HG03460 (cell line): ENCODE data around the gene CP.
A peak's percentile ranks its signal among the peaks of the same experiment; 100 is the strongest.
"Not testable (repeated sequence)": the region's sequence is repeated elsewhere in the genome, so short reads cannot be mapped to it uniquely, and the experiment has no call there.

Experiments used
- ATAC-seq: cut with Tn5 transposase; IDR thresholded peaks from one replicate; pipeline ENCODE4 v1.9.1; 2021; ENCODE audit not compliant: unreplicated experiment

CP gene

DNA sequence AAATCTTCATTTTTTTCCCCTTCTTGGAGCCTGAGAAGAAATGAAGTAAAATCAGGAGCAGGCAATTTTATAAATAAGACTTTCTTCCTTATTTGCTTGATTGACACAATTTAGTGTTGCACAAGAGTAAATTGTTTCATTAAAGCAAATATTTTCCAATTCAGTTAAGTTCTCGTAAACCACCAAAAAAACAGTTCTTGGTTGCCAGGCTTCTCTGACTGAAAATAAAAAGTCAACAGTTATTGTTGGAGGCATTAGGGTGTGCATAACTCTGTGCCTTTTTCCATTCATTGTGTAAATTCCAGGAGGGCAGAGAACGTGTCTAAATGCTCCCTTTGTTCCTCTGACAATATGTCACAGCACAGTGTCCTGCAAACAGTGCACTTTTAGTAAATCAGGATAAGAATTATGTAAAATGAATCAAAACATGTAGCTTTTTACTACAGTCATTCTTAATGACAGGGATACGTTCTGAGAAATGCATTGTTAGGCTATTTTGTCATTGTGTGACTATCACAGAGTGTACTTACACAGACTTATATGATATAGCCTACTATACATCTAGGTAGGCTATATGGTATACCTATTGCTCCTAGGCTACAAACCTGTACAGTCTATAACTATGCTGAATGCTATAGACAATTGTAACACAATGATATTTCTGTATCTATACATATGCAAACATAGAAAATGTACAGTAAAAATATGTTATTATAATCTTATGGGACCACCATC is at the start of gene CP:
Gene CP (minus strand): TSS at position 47 of the 735 bp plus-strand sequence. CDS start 37 bp downstream, at position 10.
- no peak for ATAC-seq

DNA sequence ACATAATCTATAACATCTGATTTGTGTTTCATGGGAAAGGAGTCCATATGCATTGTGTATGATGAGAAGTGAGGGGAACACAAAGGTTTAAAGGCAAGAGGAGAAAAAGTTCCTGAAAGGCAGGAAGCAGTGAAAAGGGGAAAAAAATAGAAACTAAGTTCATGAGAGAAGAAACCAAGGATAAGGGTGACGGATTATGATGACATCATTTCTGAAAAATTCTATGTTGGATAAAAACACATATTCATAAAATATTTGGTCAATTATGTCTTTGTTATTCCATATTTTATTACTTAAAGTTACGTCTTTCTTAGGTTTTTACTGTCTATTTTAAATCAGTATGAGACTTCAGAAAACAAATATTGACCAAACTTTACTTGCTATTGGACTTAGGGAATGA is 48.6 kb upstream of the CP start:
- no peak for ATAC-seq

DNA sequence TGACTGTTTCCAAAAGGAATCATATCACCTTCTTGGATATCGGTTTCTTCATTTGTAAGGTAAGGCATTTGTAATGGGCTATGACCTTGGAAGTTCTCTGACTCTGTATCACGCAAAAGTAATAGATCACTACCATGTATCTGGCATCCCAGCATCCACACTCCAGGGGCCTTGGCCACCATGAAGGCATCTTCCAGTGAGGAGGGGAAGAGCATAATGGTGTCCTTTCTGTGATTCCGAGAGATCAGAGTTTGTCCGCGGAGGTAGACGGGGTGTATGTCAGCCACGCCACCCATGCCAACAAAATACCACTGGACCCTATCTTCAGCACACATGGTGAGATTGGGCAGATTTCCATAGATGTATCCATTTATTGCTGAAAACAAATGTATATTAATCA is 48.1 kb upstream of the CP start:
- no peak for ATAC-seq

DNA sequence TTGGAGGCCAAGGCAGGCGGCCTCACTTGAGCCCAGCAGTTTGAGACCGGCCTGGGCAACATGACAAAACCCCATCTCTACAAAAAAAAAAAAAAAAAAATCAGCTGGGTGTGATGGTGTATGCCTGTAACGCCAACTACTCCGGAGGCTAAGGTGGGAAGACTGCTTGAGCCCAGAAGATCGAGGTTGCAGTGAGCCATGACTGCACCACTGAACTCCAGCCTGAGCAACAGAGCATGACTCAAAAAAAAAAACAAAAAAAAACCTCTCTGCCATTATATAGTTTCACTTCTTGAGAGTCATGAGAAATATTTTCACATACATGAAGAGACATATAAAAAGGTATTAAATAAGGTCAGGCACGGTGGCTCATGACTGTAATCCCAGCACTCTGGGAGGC is 45.9 kb upstream of the CP start:
- ATAC-seq = peak; percentile 80

DNA sequence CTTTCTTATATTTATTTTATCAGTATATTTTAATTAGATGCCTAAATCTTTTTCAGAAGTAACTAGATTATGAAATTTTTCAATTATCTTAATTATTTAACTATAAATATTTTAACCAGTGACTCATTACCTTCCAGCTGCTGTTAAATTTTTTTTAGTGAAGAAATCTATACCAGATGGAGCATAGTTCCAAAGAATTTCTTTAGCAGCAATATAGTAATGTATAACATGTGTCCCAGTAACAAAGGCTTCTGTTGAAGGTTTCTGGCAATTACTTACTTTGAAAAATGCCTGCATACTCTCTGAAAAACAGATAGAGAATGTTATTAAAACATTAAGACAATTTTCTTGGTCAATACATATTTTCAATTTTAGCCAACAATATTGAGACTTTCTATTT is 45.1 kb upstream of the CP start:
- no peak for ATAC-seq

DNA sequence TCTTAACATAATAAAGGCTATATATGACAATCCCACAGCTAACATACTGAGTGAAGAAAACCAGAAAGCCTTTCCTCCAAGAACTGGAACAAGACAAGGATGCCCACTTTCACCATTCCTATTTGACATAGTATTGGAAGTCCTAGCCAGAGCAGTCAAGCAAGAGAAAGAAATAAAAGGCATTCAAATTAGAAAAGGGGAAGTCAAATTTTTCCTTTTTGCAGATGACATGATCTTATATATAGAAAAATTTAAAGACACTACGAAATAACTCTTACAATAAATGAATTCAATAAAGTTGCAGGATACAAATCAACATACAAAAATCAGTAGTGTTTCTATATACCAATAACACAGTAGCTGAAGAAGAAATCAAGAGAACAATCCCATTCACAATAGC is 42.2 kb upstream of the CP start:
- ATAC-seq = no peak

DNA sequence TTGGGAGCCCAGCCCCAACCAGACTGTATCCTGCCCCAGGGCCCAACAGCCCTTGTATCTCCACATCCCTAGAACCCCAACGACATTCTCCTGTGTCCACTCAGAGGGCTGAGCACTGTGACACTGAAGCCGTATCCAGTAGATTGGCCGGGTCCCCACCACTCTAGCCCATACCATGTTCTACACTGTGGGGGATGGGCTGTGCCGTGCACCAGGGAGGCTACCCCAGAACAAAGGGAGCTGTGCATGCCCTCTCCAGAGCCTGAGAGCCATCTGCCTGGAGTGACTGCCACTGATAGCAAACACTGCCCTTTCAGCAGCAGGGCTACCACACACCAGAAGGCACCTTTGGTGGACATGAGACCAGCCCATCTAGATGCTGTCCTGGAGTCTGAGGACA is 37.1 kb upstream of the CP start:
- ATAC-seq = no peak

DNA sequence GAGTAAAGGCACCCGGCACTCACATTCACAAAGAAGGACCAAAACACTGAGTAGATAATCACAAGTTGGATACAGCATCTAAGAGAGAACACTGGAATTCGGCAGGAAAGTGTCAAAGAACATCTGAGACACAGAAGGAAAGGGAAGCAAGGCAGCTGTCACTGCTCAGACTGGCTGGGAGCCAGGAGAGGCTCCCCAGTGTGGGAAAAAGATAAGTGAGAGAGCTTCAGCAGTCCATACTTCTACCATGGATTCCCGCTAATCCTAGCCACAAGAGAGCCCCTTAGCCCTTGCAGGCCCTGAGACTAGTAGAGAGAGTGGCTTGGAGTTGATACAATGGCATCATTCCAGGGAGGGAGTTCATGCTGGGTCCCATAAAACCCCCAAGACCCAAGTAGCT is 36.7 kb upstream of the CP start:
- ATAC-seq = no peak

DNA sequence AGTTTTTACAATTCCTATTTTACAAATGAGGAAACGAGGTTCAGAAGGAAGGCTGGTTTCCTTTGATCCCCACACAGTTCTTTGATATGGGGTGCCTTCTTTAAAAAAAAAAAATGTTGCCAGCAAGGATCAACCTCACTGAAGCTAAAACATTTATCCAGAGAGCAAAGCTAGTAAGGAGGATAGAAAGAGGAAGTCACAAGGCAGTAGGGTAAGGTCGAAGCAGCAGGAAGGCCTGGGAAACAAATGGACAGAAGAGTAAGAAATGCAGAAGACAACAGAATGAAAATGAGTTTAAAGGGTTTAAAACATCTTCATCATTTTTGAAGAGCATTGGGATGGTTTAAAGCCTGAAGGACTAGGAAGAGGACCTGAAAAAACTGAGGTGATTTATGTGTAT is 30.6 kb upstream of the CP start:
- no peak for ATAC-seq

DNA sequence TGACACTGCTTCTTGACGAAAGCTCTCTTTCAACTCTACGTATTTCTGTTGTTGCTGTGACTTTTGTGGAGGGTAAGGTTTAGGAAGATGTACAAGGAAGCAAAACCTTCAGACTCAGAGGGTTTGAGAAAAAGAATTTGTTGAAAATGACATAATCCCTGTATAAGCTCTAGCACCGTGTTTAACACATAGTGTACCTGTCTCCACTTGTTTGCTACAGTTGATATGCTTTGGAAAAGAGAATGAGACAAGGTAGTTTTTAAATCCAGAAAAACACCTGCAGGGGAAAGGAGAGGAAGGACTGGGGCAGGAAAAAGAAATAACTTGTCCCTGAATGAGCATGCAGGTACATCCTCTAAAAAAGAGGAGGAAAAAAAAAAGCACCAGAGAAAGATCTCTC is 29.6 kb upstream of the CP start:
- no peak for ATAC-seq

DNA sequence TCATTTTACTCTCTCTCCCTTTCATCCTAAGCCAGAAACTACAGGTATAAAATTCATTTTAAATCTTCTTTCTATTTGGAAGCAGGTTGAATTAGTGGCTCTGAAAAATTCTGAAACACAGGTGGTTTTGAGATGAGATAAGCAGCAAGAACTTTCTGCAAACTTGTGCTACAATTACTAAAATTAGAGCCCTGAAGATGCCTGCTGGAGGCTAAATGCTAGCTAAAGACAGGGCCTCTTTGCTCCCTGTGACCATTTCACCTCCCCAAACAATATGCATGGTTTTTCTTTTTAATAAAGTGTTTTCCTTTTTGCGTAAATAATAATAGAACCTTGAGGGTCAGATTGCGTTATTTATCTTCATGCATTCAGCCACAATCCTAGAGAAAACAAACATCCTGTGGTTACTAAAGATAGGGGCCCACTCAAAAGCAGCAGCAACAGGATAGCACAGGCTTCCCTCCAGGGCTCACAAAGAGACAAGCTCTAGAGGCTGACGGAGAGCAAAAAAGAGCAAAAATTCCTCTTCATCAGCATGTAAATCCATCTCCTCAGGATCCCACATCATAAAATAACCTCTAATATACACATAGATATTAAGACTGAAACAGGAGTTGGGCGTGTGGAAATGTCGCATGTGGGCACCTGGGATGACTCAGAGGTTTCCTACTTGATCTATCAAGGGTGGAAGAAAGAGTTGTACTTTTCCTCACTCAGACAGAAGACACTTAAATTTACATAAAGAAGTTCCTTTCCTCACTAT is 26.5 kb upstream of the CP start:
- ATAC-seq = peak; percentile 44

DNA sequence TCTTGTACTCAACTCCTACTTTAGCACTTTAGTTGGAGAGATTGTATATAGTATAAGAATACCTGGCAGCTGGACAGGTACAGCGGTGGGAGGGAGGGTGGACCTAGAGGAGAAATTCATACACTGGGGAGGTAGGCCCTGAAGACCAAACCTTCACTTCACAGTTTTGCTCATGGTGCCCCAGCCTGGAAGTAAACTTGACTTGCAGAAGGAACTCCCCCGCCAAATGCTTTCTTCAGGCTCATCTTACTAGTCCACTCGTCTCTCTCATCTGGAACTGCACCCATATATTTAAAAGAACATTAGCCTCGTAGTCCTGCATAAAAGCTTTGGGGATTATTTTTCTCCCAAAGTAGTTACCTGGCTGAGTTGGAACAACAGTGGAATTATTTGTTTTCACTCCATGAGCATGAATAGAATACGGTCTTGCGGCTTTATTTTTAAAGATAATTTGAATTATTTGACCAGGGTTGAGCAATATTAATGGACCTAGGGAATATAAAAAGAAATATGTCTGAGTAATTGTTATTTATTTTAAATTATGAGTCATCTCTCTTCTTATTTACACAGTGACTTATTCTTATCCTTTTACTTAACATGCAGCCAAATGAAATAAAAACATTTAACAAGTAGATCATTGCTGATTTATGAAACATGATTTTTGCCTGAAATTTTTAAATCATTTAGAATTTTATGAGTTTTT is 25.5 kb upstream of the CP start:
- no peak for ATAC-seq

DNA sequence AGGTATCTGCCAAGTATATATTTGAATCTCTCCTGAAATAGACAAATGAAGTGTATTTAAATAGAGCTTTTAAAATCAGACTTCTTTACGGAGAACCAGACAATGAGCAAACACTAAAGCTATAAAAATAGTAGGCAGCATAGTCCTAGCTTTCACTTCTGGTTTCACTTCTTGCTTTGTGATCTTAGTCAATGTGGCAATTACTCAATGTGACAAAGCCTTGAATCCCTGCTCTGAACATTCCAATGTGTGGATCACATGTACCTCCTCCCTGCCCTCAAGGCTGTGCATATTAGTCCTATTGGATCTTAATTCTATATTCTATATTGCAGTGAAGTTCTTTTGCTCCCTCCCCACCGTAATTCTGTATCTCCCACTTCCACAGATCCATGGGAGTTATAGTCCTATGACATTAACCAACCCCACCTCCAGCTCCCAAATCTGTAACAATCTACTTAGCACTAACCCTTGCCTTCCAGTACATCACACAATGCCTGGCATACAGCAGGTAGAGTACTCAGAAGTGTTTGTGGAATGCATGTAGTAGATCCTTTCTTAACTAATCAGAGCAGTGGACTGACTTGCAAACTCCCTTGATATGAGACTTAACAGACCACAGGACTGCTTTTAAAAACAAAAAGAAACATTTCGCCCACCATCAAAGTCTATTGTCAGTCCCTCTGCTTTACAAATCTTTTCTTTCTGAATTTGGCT is 24.3 kb upstream of the CP start:
- ATAC-seq = peak; percentile 73

DNA sequence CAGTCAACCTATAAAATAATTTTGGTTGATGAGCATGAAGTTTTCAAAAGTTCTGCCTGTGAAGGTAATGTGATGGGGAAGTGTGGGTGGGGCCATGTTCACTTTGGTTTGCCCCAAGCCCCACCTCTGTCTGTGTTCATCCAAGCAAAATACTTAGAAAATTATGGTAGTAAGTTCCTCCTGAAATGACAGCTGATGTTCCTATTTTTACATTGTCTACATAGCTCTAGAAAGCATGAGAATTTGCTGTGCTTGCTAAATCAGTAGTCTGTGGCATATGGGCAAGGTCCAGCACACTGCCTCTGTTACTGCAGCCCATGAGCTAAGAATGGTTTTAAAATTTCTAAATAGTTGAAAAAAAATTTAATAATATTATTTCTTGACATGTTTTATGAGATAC is 21.9 kb upstream of the CP start:
- ATAC-seq = no peak

DNA sequence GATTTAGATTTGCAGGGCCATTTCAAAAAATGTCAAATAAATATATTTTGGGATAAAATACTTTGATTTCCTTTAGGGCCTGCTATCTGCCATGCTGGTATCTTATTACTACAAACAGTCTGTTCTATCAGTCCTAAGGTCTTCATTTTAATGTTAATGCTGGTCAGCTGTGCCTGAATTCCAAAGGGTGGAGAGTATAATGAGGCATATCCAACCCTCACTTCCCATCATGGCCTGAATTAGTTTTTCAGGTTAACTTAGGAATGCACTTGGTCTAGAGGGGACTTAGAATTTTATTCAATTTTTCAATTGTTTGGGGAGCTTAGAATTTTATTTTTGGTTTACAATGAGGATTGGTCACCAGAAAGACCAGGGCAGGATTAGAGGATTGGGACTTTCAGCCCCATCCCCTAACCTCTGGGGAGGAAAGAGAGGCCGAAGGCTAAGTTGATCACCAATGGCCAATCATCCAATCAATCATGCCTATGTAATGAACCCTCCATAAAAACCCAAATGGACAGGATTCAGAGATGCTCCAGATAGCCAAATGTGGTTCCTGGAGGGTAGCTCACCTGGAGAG is 17.8 kb upstream of the CP start:
- no peak for ATAC-seq

DNA sequence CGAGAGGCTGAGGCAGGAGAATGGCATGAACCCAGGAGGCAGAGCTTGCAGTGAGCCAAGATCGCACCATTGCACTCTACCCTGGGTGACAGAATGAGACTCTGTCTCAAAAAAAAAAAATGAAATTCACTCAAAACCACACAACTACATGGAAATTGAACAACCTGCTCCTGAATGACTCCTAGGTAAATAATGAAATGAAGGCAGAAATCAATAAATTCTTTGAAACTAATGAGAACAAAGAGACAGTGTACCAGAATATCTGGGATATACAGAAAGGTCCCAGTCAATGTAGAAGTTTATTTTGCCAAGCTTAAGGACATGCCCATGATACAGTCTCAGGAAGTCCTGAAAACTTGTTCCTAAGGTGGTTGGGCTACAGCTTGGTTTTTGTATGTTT is 16.6 kb upstream of the CP start:
- not testable (repeated sequence) for ATAC-seq

DNA sequence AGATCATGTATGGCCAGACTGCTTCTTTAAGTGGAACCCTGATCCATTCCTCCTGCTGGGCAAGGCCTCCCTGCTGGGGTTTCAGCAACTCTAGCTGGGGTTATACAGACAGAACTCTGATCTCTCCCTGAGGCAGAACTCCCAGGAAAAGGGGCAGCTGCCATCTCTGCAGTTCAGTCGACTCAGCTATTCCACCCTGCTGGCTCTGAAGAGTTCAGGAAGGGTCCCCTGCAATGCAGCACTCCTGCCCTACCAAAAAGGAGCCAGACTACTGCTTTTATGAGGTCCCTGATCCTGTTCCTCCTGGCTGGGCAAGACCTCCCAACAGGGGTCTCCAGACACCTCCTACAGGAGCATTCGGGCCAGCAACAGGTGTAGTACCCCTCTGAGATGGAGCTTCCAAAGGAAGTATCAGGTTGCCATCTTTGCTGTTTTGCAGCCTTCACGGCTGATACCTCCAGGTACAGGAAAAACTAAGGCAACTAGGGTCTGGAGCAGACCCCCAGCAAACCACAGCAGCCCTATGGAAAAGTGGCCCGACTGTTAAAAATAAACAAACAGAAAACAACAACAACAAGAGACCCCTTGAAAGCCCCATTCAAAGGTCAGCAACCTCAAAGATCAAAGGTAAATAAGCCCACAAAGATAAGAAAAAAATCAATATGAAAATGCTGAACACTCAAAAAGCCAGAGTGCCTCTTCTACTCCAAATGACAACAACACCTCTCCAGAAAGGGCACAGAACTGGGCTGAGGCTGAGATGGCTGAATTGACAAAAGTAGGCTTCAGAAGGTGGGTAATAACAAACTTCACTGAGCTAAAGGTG is 14.2 kb upstream of the CP start:
- ATAC-seq = no peak

DNA sequence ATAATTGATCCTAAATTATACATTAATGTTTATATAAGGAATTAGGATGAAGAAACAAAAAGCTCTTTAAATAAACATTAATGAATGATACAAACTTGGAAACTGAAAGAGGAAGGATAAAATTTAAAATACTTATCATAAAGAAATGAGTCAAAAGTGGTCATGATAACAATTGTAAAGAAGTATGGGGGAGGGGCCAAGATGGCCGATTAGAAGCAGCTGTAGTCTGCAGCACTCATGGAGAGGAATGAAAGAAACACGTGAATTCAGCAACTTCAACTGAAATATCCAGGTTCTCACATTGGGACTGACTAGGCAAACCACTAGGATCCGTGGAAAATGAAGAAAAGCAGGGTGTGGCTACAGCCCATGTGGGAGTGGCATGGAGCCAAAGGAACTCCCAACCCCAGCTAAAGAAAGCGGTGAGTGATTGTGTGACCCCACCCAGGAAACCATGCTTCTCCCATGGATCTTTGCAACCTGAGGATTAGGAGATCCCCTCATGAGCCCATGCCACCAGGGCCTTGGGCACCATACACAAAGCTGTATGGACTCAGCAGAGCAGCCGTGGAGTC is 13.1 kb upstream of the CP start:
- no peak for ATAC-seq

DNA sequence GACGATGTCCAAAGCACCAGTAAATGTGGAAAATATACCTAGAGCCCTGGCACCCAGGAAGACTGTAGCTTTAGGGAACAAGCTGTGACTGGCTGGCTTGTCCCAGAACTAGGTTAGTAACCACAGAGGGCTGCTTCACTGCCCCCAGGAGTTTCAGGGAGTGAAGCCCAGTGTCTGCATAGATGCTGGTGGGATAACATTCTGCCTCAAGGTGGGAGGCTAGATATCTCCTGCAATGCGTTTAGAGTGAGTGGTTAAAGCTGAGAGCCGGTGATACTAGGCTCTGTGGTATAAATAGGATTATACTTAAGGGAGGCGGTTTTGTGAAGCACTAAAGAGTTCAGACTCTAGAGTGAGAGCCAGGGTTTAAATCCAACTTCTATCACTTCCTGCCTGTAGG is 11.7 kb upstream of the CP start:
- ATAC-seq = no peak

DNA sequence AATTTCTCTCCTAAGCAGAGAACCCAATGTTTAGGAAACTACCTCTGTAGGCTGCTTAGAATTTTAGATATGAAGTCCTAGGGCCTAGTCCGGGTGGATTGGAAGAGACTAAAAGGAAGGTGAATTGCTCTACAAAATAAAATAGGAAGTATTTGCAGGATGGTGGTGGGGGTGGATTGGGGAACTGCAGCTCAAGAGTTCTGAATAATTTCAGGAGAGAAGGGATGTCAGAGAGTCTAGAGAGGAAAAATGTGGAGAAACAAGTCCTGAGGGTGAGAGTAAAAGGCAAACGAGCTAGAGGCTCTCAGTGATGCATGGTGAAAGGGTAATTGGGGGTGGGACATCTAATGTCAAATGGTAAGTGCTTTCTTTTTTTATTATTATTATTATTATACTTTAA is 10.2 kb upstream of the CP start:
- ATAC-seq = no peak
